Activated CD8-positive, alpha-beta memory T cell treated with anti-CD3 and anti-CD28 coated beads, Interleukin-2, amount 50 U/mL, for 24 hours (primary cell): ENCODE results near the gene APOBEC4.
"Not testable (repeated sequence)": the region's sequence is repeated elsewhere in the genome, so short reads cannot be mapped to it uniquely, and the experiment has no call there.

Experiments
- DNase-seq: peaks from one replicate; pipeline ENCODE4 v3.0.0-alpha.2; 2020; ENCODE audit errors: extremely low read depth

Gene APOBEC4

GRCh38 chr1:183634429-183635065 is 18.6 kb downstream of the APOBEC4 start:
- DNase-seq, result no peak

DNA sequence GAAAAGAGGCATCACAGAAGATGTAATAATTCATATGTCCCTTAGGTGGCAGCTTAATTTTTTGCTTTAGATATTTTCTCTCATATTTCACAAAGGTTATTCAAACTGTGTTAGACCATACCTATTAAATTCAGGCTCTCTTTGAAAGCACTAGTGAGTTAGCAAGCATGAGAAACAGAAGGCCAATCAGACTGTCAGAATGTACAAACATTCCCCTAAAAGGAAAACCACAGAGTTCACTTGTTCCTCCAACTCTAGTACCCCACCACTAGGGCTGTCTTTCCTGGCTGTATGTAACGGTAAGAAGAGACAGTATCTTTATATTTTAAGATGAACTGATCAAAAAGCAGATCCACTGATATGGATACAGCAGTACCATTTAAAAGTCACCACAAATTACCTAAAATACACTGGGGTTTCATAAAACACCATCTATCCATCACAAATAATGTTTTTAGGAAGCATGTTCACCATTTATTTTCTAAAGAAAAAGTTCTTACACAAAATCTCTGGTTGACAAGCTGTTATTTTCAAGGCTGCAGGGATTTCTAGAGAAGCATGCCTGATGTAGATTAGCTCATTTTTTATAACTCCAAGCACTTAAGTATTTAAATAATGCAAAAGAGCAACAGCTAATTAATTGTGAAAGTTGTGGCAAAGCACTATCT is 19.3 kb downstream of the APOBEC4 start:
- DNase-seq, result no peak

DNA sequence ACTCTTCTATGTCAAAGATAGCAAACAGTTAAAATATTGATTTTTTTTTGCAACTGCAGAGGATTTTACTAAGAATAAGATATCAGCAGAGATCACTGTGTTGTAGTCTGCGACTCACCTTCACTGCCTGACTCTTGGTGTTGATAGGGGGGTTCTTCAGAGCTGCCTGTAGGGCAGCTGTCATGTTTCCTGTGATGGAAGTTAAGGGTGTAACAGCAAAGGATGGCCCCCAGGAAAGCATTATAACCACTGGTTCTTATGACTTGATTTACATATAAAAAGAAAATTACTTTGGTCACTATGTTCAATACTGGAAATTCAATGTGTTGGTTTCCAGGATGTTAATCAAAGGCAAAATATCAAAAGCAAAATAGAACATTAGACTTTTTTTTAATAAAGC is 20.2 kb downstream of the APOBEC4 start:
- DNase-seq, result no peak

DNA sequence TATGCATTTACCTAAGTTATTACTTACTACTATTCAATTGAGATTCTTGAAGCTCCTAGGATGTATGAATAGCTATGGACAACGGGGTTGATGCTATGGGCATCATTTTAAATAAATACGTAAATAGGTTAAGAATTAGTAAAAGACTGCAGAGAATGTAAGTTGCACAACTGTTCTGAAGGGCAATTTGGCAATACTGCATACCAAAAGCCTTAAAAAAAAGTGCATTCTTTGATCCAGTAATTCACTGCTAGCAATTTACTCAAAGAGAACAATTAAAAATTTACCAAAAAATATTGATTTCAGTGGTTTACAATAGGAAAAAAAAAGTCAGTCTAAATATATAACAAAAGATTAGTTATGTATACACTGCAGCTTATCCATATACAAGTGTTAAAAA is 21.0 kb downstream of the APOBEC4 start:
- DNase-seq, result no peak

DNA sequence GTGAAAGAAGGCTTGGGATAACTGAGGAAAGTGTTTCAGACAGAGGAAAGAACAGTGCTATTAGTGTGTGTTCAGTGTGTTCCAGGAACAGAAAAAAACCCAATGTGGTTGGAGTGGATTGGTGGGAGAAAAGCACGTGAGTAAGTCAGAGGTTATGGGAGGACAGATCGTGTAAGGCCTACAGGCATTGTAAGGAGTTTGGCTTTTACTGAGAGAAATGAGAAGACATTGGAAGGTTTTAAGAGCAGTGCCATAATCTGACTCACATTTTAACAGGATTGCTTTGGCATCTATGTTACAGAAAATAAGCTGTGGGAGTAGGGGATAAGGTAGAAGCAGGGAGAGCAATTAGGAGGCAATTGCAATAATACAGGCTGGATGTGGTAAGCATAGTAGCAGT is 22.4 kb downstream of the APOBEC4 start:
- no peak for DNase-seq

DNA sequence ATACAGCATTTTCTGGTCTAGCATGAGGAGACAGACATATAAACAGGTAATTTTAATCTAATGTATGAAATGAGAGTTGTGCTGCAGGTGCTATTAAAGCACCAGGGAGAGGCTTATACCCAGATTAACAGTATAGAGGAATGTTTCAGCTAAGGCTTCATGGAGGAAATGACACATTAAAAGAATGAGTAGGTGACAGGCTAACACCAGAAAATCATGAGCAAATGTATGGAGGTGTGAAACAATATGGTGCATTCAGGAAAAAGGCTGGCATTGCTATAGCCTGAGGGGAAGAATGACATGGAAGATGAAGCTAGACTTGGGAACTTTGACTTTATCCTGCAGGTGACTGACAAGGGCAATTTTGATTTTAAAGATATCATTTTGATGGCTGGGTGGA is 24.6 kb downstream of the APOBEC4 start:
- no peak for DNase-seq

DNA sequence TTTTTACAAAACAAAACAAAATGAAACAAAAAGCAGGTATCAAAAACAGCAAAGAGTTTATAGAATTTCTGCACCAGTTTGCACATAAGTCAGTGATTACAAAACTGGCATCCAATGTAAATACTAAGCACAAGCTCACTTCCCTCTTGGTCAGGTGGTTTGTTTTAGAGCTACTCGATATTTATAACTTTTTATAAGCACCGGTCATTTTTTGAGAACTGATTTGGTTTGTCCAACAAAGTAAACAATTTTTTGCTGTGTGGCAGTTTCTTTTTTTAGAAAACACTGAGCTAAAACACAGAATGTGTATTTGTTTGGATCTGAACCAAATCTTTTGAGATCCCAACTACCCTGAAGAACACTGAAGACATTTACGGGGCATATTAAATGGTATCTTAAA is 26.9 kb downstream of the APOBEC4 start:
- not testable (repeated sequence) for DNase-seq

- no peak for DNase-seq
These were observed 30.0 kb downstream of the APOBEC4 start for GRCh38 chr1:183622884-183623785.

DNA sequence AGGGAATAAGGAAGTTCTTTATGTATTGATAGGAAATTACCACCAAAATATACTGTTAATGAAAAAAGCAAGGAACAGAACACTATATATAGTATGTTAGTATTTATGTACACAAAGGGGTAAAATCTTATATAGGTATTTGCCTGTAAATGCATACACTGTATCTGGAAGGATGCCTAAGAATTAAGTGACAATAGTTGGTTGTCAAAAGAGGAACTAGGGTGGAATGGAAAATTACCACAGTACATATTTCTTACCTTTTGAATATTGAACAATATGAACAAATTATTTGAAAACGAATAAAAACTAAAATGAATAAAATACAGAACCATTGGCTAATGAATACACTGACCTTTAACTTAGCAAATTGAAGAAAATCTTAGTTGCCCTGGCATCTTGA is 31.1 kb downstream of the APOBEC4 start:
- no peak for DNase-seq

DNA sequence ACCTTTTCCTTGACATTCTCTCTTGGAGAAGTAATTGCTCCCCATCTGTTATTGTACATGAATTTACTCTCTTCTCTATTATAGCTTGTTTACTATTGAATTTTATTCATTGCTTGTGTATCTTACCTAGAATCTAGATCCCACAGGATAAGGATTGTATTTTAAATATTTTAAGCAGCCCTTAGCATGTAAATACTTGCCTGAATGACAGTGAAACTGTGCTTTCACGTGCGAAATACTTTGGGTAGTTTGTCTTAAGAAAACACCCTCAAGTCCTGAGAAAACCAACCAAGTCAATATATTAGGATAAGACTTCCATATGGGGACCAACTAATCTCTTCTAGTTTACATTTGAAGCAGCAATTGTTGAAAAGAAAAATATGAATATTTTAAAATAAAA is 32.8 kb downstream of the APOBEC4 start:
- DNase-seq, result no peak

DNA sequence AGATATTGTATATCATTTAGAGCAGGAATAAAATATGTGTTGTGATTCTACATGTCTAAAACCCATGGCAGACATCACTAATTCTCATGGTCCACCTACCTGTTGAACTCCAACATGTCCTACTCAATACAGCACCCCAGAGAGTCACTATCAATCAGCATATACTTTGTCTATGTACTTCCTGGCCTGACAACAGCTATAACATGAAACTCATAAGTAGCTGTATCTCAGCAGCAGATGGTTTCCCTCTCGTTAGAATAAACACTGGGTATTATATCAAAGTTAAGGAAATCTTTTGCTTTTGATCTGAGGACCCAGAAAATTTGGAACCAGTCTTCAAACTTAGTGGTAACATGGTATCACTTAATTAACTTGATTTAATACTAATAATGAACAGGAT is 33.3 kb downstream of the APOBEC4 start:
- DNase-seq, result no peak

DNA sequence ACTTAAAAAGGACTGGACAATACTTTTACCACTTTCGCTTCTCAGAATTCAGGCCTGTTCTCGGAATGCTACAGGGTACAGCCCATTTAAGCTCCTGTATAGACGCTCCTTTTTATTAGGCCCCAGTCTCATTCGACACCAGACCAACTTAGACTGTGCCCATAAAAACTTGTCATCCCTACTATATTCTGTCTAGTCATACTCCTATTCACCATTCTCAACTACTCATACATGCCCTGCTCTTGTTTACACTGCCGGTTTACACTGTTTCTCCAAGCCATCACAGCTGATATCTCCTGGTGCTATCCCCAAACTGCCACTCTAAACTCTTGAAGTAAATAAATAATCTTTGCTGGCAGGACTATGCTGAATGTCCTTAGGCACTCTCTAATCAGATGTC is 34.9 kb downstream of the APOBEC4 start:
- not testable (repeated sequence) for DNase-seq

DNA sequence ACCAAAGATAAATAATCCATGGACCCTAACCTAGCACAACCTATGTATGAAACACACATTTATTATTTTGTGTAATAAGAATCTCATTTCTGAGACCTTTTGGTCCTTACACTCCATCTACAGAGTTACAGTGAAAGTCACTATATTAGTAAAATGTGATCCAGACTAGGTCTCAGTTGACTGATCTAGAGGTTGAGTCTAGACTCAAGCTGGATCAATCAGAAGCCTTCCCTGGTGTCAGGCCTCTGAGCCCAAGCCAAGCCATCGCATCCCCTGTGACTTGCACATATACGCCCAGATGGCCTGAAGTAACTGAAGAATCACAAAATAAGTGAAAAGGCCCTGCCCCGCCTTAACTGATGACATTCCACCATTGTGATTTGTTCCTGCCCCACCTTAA is 40.1 kb downstream of the APOBEC4 start:
- DNase-seq, result not testable (repeated sequence)

- DNase-seq, result no peak
These were observed 40.7 kb downstream of the APOBEC4 start for GRCh38 chr1:183612407-183612806.

GRCh38 chr1:183611021-183611420 is 42.1 kb downstream of the APOBEC4 start:
- no peak for DNase-seq

DNA sequence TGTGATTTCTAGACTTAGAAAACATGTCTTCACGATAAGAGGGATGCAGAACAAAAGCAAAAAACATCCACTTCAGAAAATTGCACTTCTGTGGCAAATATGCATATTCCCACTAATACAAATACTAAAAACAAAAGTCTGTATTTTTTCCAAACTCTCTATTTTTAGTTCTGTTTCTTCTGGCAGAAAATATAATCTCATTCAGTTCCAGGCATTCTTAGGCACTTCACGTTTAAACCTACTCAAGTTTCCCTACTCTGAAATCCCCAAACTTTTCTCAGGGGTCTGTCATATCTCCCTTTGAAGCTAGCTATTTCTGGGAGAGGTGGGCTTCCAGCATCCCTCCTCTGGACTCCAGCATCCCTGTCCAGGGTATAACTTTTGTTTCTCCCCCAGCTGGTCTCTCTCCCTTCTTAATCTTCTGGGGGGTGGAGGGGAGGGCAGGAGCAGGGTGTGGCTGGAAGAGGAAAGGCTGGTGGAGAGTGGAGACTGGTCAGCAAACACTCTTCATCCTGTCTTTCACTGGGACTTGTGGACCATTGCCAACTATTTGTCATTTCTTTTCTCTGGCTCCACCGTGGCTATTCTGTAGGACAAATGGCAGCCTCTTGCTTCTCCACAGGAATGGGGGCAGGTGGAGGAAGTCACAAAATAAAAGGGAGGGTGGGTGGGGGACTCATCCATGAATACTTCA is 43.2 kb downstream of the APOBEC4 start:
- DNase-seq, result no peak

- no peak for DNase-seq
These were observed 43.8 kb downstream of the APOBEC4 start for GRCh38 chr1:183609313-183609712.

DNA sequence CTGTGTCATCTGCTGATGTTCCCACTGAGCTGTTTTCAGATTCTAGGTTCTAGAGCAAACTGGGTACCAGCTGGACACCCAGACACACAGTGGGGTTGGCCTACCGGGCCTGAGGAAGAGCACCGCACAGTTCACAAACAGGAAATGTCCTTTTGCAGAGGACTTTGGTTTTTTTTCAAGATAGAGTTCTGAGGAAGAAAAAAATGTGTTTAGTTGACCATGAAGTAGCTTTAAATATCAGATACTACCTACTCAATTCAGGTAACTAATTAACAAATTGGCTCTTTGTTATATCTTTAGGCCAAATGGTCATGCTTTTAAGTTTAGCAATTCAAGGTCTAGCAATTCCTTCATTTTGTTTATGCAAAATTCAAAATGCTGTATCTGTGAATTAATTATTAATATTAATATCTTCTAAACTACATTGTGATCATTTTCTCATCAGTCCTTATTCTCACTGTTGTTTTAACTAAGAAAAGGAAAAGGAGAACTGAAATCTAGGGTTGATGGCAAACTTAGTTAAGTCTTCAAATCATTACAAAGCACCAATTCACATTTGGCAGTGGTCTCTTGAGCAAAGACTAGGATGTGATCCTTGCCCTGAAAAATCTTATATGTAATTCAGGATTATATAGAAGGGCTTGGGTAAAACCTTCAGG is 45.7 kb downstream of the APOBEC4 start:
- DNase-seq, result no peak

DNA sequence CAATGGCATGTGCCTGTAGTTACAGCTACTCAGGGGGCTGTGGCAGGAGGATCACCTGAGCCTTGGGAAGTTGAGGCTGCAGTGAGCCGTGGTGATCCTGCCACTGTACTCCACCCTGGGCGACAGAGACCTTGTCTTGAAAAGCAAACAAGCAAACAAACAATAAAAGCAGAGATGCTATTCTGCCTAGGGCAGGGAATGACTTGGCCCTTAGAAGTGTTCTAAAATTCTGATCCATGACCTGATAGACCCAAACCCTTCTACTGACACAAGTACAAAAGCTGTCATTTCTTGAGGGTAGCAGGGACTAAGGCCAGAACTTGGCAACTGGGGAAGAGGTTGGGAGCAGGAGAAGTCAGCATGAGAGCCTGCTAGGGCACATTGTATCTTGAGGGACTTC is 47.2 kb downstream of the APOBEC4 start:
- DNase-seq, result no peak

- DNase-seq, result no peak
These were observed 48.3 kb downstream of the APOBEC4 start for GRCh38 chr1:183604815-183605214.

GRCh38 chr1:183604038-183604808 is 48.9 kb downstream of the APOBEC4 start:
- DNase-seq, result no peak
